ENCODE data around the gene ZGLP1.

The ZGLP1 gene

DNA sequence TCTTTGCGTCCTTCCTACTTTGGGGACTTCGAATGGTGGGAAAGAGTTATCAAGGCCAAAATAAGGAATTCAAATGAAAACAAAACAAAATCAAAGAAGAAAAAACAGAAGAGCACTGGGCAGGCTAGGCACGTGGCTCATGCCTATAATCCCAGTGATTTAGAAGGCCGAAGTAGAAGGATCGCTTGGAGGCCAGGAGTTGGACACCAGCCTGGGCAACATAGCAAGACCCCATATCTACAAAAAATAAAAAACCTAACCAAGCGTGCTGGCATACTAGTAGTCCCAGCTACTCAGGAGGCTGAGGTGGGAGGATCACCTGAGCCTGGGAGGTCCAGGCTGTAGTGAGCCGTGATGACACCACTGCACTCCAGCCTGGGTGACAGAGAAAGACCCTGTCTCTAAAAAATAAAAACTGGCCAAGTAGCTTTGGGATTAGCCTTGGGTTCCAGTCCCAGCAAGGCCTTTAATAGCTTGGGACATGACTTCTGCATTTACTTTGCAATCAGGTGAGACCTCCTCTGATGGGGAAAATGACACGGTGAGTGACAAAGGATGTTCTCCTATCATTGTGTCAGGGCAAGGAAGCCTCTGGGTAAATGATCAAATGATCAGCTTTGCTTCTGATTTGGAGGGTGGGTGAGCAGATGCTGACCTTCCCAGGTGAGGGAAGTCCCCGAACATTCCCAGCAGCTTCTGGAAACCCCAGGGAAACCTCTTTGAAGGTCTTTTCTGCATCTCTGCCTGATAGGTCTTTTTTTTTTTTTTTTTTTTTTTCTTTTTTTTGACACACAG lies 31.6 kb downstream of the ZGLP1 start:
- no peak for DNase-seq (ENCODE audit: low spot score)

DNA sequence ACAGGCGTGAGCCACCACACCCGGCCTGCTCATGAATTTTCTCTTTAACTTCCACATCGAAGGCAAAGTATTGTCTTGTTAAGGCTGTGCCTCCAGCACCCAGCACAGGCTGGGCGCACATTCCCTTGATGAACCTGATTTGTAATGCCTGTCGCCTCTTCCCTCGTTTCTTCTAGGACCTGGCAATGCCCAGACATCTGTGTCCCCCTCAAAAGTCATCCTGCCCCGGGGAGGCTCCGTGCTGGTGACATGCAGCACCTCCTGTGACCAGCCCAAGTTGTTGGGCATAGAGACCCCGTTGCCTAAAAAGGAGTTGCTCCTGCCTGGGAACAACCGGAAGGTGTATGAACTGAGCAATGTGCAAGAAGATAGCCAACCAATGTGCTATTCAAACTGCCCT lies 35.0 kb downstream of the ZGLP1 start:
- no peak for DNase-seq (ENCODE audit: low spot score)

GRCh38 chr19:10271543-10272086 lies 38.0 kb downstream of the ZGLP1 start:
- DNase-seq (ENCODE audit: low spot score), result no peak

- peak; percentile 86 for DNase-seq (ENCODE audit: low spot score)
Measured at GRCh38 chr19:10270616-10271394, 38.8 kb downstream of the ZGLP1 start, which contains the start of gene ICAM1. Gene ICAM1, plus strand, starts transcription at chr19:10271120. Its CDS starts 40 bp downstream, at chr19:10271160.

DNA sequence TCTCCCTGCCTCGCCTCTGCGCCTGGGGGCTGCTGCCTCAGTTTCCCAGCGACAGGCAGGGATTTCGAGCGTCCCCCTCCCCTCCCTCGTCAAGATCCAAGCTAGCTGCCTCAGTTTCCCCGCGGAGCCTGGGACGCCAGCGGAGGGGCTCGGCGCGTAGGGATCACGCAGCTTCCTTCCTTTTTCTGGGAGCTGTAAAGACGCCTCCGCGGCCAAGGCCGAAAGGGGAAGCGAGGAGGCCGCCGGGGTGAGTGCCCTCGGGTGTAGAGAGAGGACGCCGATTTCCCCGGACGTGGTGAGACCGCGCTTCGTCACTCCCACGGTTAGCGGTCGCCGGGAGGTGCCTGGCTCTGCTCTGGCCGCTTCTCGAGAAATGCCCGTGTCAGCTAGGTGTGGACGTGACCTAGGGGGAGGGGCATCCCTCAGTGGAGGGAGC lies 39.4 kb downstream of the ZGLP1 start:
- DNase-seq (ENCODE audit: low spot score), result no peak

- DNase-seq (ENCODE audit: low spot score), result peak; percentile 90
Measured at GRCh38 chr19:10269333-10270179, 40.1 kb downstream of the ZGLP1 start.

- no peak for DNase-seq (ENCODE audit: low spot score)
Measured at GRCh38 chr19:10268071-10268470, 41.5 kb downstream of the ZGLP1 start.

- DNase-seq (ENCODE audit: low spot score), result no peak
Measured at GRCh38 chr19:10266706-10267105, 42.9 kb downstream of the ZGLP1 start.

- DNase-seq (ENCODE audit: low spot score), result no peak
Measured at GRCh38 chr19:10262771-10263170, 46.8 kb downstream of the ZGLP1 start.

DNA sequence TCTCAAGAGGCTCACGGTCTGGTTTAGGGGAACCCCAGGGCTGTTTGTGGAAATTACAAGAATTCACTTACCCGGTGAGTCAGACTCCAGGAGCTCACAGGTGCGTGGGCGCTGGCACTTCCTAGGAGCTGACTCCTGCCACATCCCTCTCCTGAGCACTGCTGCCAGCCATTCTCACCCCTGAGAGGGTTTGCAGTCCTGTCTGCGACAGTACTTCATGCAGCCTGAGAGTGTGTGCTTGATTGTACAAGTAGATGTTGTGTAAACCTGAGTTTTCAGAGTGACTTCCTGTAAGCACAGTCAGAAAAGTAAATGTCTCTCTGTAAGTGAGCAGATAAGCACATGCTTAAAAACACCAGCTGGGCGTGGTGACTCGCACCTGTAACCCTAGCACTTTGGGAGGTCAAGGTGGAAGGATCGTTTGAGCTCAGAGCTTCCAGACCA lies 49.5 kb downstream of the ZGLP1 start:
- DNase-seq (ENCODE audit: low spot score), result no peak

- DNase-seq (ENCODE audit: low spot score), result no peak
Measured at GRCh38 chr19:10259162-10259905, 50.3 kb downstream of the ZGLP1 start.

- DNase-seq (ENCODE audit: low spot score), result no peak
Measured at GRCh38 chr19:10258080-10258710, 51.4 kb downstream of the ZGLP1 start.

DNA sequence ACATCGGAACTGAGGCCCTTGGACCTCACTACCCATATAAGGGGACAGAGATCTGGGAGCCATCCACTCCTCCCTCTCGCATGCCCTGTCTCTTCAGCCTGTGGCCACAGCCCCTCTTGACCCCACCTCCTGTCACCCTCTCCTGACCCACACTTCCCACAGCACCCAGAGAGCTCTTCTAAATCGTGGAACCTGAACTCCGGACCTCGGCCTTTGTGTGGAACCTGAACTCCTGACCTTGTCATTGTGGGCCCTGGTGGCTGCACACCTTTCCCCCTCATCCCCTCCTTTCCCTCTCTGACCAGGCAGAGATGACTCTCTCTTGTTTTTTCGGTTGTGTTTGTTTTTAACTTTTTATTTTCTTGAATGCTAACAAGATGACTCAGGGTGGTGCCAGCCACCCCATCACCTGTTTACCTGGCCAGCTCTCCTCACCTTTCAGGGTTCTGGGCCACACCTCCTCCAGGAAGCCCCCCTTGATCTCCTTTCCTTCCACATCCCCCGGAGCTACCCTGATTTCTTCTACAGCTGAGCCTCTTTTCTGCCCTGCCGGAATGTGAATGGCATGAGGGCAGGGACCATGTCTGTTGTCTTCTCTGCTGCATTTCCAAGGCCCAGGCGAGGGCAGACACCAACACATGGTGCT lies 52.5 kb downstream of the ZGLP1 start:
- DNase-seq (ENCODE audit: low spot score), result no peak

DNA sequence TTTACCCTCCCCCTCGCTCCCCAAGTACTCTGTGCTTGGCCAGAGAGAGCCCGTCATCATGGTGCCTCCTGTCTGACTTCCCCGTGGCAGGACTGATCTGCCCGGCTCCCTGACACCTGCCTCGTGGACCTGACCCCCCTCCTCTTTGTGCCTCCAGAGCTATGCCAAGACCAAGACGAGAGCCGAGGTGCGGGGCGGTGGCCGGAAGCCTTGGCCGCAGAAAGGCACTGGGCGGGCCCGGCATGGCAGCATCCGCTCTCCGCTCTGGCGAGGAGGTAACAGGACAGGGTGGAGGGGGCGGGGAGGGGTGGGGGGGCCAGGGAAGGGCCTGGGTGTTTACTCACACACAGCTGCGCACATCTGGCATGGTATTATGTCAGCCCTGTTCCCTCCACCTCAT lies 53.1 kb downstream of the ZGLP1 start:
- DNase-seq (ENCODE audit: low spot score), result no peak

DNA sequence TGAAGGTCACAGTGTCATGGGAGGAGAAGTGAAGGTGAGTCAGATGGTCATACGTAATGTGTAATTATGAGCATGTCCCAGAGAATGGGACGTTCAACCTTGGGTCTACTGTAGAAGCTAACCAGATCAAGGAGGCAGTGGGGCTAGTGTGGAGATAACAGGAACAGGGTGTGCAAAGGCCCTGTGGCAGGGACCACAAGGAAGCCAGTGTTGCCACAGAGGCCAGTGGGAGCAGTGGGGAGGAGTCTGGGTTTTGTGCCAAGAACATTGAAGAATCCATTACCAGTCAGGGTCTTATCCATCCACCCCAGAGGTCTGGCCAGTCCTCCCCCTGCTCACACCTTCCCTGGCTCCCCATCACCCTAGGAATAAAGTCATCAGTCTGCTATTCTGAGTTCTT lies 54.3 kb downstream of the ZGLP1 start:
- DNase-seq (ENCODE audit: low spot score), result no peak

Measured in left forelimb (tissue), 1 donor.